SK-N-SH (cell line): ENCODE results near the gene BAZ1A. TPM values are rescaled to one million over a fixed set of nuclear protein-coding genes. Genes with fewer than 3 reads are reported as not detected.
A peak's percentile ranks its signal among the peaks of the same experiment; 100 is the strongest.

Experiments
- CTCF ChIA-PET: fragments of 300-600, 350-600 bp; formaldehyde crosslinking; extraction: SDS; loops from one replicate; lab custom pipeline; 2021; lab: Yijun Ruan, JAX
- POLR2A ChIA-PET: fragments of 350-600 bp; sonication (Branson Sonifier 250); formaldehyde crosslinking; extraction: SDS; loops from one replicate; lab custom pipeline; 2020; ENCODE audit warnings: antibody characterized with exemption, inconsistent platforms; lab: Yijun Ruan, JAX
- DNase-seq: peaks from one replicate; pipeline ENCODE4 v3.0.0; 2012
- H2AFZ ChIP-seq: fragments of 200-600 bp; sonication (generic); 2 replicates; pipeline ENCODE4 v1.8.1; 2016; ENCODE audit warnings: antibody characterized with exemption, mild to moderate bottlenecking, low read depth
- H3F3A ChIP-seq: fragments of 200-600 bp; sonication (generic); replicated peaks from 2 replicates; pipeline ENCODE3; 2016; ENCODE audit warnings: antibody characterized with exemption, mild to moderate bottlenecking; ENCODE audit not compliant: insufficient read depth
- H3K27ac ChIP-seq, 2 experiments: fragments of 200-500 bp in 1 of 2; fragments of 200-600 bp in 1 of 2; sonication (Bioruptor generic) in 1 of 2; sonication (generic), shearing (Covaris generic) in 1 of 2; 2 replicates each; pipeline versions ENCODE4 v1.5.1 to v1.6.1; 2014 to 2016; ENCODE audit warnings: low read depth in 2 of 2, inconsistent platforms in 1 of 2, low read length in 1 of 2, mild to moderate bottlenecking in 1 of 2, mixed read lengths in 1 of 2
- H3K27me3 ChIP-seq: fragments of 200-600 bp; sonication (generic), shearing (Covaris generic); 2 replicates; pipeline ENCODE4 v1.6.1; 2016; ENCODE audit warnings: mixed run types; ENCODE audit not compliant: insufficient read depth
- H3K36me3 ChIP-seq, 2 experiments: fragments of 200-500 bp in 1 of 2; fragments of 200-600 bp in 1 of 2; sonication (Bioruptor generic) in 1 of 2; sonication (generic) in 1 of 2; replicated peaks in 1 of 2; 2 replicates each; pipeline versions ENCODE3 to v1.5.1; 2014 to 2016; ENCODE audit warnings: low read length in 1 of 2, mild to moderate bottlenecking in 1 of 2; ENCODE audit not compliant: insufficient read depth in 2 of 2, control insufficient read depth in 1 of 2
- H3K4me1 ChIP-seq, 2 experiments: fragments of 200-500 bp in 1 of 2; fragments of 200-600 bp in 1 of 2; sonication (Bioruptor generic) in 1 of 2; sonication (generic), shearing (Covaris generic) in 1 of 2; 2 replicates each; pipeline versions ENCODE4 v1.5.1 to v1.6.1; 2014 to 2016; ENCODE audit warnings: low read depth in 1 of 2, low read length in 1 of 2, mixed run types in 1 of 2; ENCODE audit not compliant: insufficient read depth in 2 of 2, control insufficient read depth in 1 of 2
- H3K4me2 ChIP-seq: fragments of 200-600 bp; sonication (generic), shearing (Covaris generic); 2 replicates; pipeline ENCODE4 v1.6.1; 2017; ENCODE audit warnings: mixed run types
- H3K4me3 ChIP-seq, 2 experiments: fragments of 200-500 bp in 1 of 2; fragments of 200-600 bp in 1 of 2; sonication (Bioruptor generic) in 1 of 2; sonication (generic), shearing (Covaris generic) in 1 of 2; 2 replicates each; pipeline versions ENCODE4 v1.5.1 to v1.8.1; 2014 to 2016; ENCODE audit warnings: low read depth in 2 of 2, inconsistent platforms in 1 of 2, low read length in 1 of 2, mild to moderate bottlenecking in 1 of 2, mixed read lengths in 1 of 2, moderate library complexity in 1 of 2
- H3K79me2 ChIP-seq: fragments of 200-600 bp; sonication (generic); 2 replicates; pipeline ENCODE4 v1.8.1; 2017; ENCODE audit warnings: mild to moderate bottlenecking; ENCODE audit not compliant: insufficient read depth
- H3K9ac ChIP-seq: fragments of 200-600 bp; sonication (generic); 2 replicates; pipeline ENCODE4 v1.6.1; 2017; ENCODE audit warnings: mixed run types
- H3K9me2 ChIP-seq: fragments of 200-600 bp; sonication (generic); 2 replicates; pipeline ENCODE4 v1.6.1; 2017; ENCODE audit warnings: mixed run types
- H3K9me3 ChIP-seq: fragments of 200-600 bp; sonication (generic); 2 replicates; pipeline ENCODE4 v1.6.1; 2017; ENCODE audit warnings: mixed run types, mild to moderate bottlenecking, moderate library complexity
- H4K20me1 ChIP-seq: fragments of 200-600 bp; sonication (generic); 2 replicates; pipeline ENCODE4 v1.6.1; 2017; ENCODE audit warnings: mild to moderate bottlenecking, mixed run types; ENCODE audit not compliant: insufficient read depth
- CHD2 ChIP-seq: fragments of 150-350 bp; IDR thresholded peaks from 2 replicates; pipeline ENCODE4 v1.6.1; 2018; ENCODE audit warnings: low read length; ENCODE audit not compliant: partially characterized antibody
- ELF1 ChIP-seq: IDR thresholded peaks from 2 replicates; pipeline ENCODE4 v1.4.0; 2012
- EP300 ChIP-seq, 2 experiments: IDR thresholded peaks; 2 replicates each; pipeline versions ENCODE4 v1.4.0 to v1.6.1; 2012; ENCODE audit warnings: borderline replicate concordance in 1 of 2, low read depth in 1 of 2, low read length in 1 of 2
- FOSL2 ChIP-seq: IDR thresholded peaks from 2 replicates; pipeline ENCODE4 v1.4.0; 2012; ENCODE audit warnings: low read depth, mild to moderate bottlenecking, moderate library complexity, borderline replicate concordance
- FOXJ3 ChIP-seq: sonication (generic); formaldehyde crosslinking; IDR thresholded peaks from 2 replicates; pipeline ENCODE4 v1.5.1; 2020; ENCODE audit warnings: mild to moderate bottlenecking, missing genetic modification reagents
- FOXM1 ChIP-seq: IDR thresholded peaks from 2 replicates; pipeline ENCODE4 v1.4.0; 2012; ENCODE audit warnings: low read depth, mild to moderate bottlenecking
- GABPA ChIP-seq: IDR thresholded peaks from 2 replicates; pipeline ENCODE4 v1.4.0; 2012; ENCODE audit warnings: low read depth, mild to moderate bottlenecking
- GATA2 ChIP-seq: sonication (generic); formaldehyde crosslinking; IDR thresholded peaks from 2 replicates; pipeline ENCODE4 v1.5.0; 2020; ENCODE audit warnings: mild to moderate bottlenecking, missing genetic modification reagents
- JUND ChIP-seq: IDR thresholded peaks from 2 replicates; pipeline ENCODE4 v1.4.0; 2012
- MAX ChIP-seq: IDR thresholded peaks from 2 replicates; pipeline ENCODE4 v1.4.0; 2012; ENCODE audit warnings: low read depth
- MEF2A ChIP-seq: IDR thresholded peaks from 2 replicates; pipeline ENCODE4 v1.4.0; 2012; ENCODE audit warnings: low read depth, borderline replicate concordance
- MXI1 ChIP-seq: IDR thresholded peaks from 2 replicates; pipeline ENCODE4 v1.6.1; 2012; ENCODE audit warnings: mild to moderate bottlenecking, low read depth, low read length, improper control_type of control experiment
- NFIC ChIP-seq: IDR thresholded peaks from 2 replicates; pipeline ENCODE4 v1.4.0; 2012; ENCODE audit warnings: borderline replicate concordance
- NRF1 ChIP-seq: IDR thresholded peaks from 2 replicates; pipeline ENCODE4 v1.6.1; 2012; ENCODE audit warnings: low read depth, mild to moderate bottlenecking, low read length
- POLR2AphosphoS5 ChIP-seq: IDR thresholded peaks from 2 replicates; pipeline ENCODE4 v1.6.1; 2012; ENCODE audit warnings: low read depth, low read length
- RAD21 ChIP-seq: IDR thresholded peaks from 2 replicates; pipeline ENCODE4 v1.6.1; 2012; ENCODE audit warnings: mild to moderate bottlenecking, low read length
- RCOR1 ChIP-seq: fragments of 150-350 bp; IDR thresholded peaks from 2 replicates; pipeline ENCODE4 v1.6.1; 2017; ENCODE audit warnings: antibody characterized with exemption, low read length
- REST ChIP-seq: IDR thresholded peaks from 2 replicates; pipeline ENCODE4 v1.6.1; 2012; ENCODE audit warnings: mild to moderate bottlenecking, low read depth, low read length, moderate library complexity
- RFX5 ChIP-seq: IDR thresholded peaks from 2 replicates; pipeline ENCODE4 v1.6.1; 2012; ENCODE audit warnings: mild to moderate bottlenecking, improper control_type of control experiment, low read length
- RXRA ChIP-seq: IDR thresholded peaks from 2 replicates; pipeline ENCODE4 v1.4.0; 2012; ENCODE audit warnings: low read depth, mild to moderate bottlenecking, borderline replicate concordance
- SMC3 ChIP-seq: IDR thresholded peaks from 2 replicates; pipeline ENCODE4 v1.6.1; 2012; ENCODE audit warnings: low read depth, low read length, improper control_type of control experiment
- TAF1 ChIP-seq: IDR thresholded peaks from 2 replicates; pipeline ENCODE4 v1.6.1; 2012; ENCODE audit warnings: low read depth, mild to moderate bottlenecking, low read length, moderate library complexity, borderline replicate concordance
- TCF12 ChIP-seq: IDR thresholded peaks from 2 replicates; pipeline ENCODE4 v1.4.0; 2012
- TEAD4 ChIP-seq: IDR thresholded peaks from 2 replicates; pipeline ENCODE4 v1.4.0; 2012; ENCODE audit warnings: mild to moderate bottlenecking, borderline replicate concordance; ENCODE audit not compliant: insufficient read depth
- USF2 ChIP-seq: fragments of 150-350 bp; IDR thresholded peaks from 2 replicates; pipeline ENCODE4 v1.6.1; 2017; ENCODE audit warnings: antibody characterized with exemption, low read length, low read depth, borderline replicate concordance
- WGBS: methylation state at CpG from one replicate; pipeline ENCODE4 v1.1.6; 2017; ENCODE audit warnings: low lambda C conversion rate; 5-methylcytosine and 5-hydroxymethylcytosine counted together
- polyA plus RNA-seq, 3 experiments: library from polyadenylated mRNA; depleted of rRNA; stranded (reverse); fragments of >200 nt; gene quantifications; 2 replicates each; pipeline ENCODE4 v1.2.3, GENCODE V29; 2012
- TF ChIP-seq, protein P1 (sequence below): IDR thresholded peaks from 2 replicates; pipeline ENCODE4 v1.4.0; 2012; ENCODE audit warnings: low read depth, borderline replicate concordance
- TF ChIP-seq, protein P2 (sequence below): fragments of 200-600 bp; sonication (generic); IDR thresholded peaks from 2 replicates; pipeline ENCODE4 v1.6.1; 2017; ENCODE audit warnings: antibody characterized with exemption, mild to moderate bottlenecking, moderate library complexity

Gene BAZ1A
- polyA plus RNA-seq, 1 of the 3 experiments (the other 2 are of a cell fraction), result 17.4 TPM

GRCh38 chr14:34711169-34711568, 164.0 kb downstream of the BAZ1A start:
- WGBS, result 15% methylated on average over 3 of the region's 3 CpGs
- H3K27me3 ChIP-seq, result no peaks in the 10 kb centered on the region
- H3K27ac ChIP-seq, result peak overlapping the region; percentile 81 to 90
- H3K36me3 ChIP-seq, result peaks cover 15 to 25% of the 10 kb centered on the region in 2 experiments
- no peak overlapping the region for H2AFZ ChIP-seq
- peaks cover 63% of the 10 kb centered on the region for H3K79me2 ChIP-seq
- DNase-seq, result peak; percentile 59
- H3K4me1 ChIP-seq, result peaks cover 24 to 27% of the 10 kb centered on the region in 2 experiments
- peaks cover 58% of the 10 kb centered on the region for H3F3A ChIP-seq
- H3K9me3 ChIP-seq, result no peaks in the 10 kb centered on the region
- H3K9ac ChIP-seq, result peak overlapping the region; percentile 51; the same call in 1 of the 2 replicates
- H3K4me3 ChIP-seq, result peak overlapping the region in 1 of 2 experiments; percentile 24; a peak in 2 of 4 replicates
- ChIA-PET CTCF (interaction anchor here (0.9 to 5.5 kb wide), 3 partner anchors 12 to 56 kb away, joined by 3 to 56 read pairs (median 7); no protein-coding TSS in a partner anchor), POLR2A (no interaction called here)
- 0 out of 2 replicates have a peak, but pooled peaks cover 3% of the 10 kb centered on the region for H4K20me1 ChIP-seq
- no peaks in the 10 kb centered on the region for H3K9me2 ChIP-seq
- H3K4me2 ChIP-seq, result peak overlapping the region; percentile 69
- TF ChIP-seq MAX, result peak; percentile 89
- no peak for TF ChIP-seq ELF1
- peak; percentile 66 for TF ChIP-seq POLR2AphosphoS5
- TF ChIP-seq NRF1, result no peak
- no peak for TF ChIP-seq SMC3
- TF ChIP-seq TEAD4, result peak; percentile 74; the same call in 1 of the 2 replicates
- TF ChIP-seq, protein P1, sequence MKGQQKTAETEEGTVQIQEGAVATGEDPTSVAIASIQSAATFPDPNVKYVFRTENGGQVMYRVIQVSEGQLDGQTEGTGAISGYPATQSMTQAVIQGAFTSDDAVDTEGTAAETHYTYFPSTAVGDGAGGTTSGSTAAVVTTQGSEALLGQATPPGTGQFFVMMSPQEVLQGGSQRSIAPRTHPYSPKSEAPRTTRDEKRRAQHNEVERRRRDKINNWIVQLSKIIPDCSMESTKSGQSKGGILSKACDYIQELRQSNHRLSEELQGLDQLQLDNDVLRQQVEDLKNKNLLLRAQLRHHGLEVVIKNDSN, result no peak
- peak; percentile 81; the same call in 1 of the 2 replicates for TF ChIP-seq MXI1
- no peak for TF ChIP-seq RAD21
- TF ChIP-seq RCOR1, result no peak
- peak; percentile 98 for TF ChIP-seq MEF2A
- TF ChIP-seq USF2, result no peak
- peak; percentile 10 to 61; a peak in 1 of 4 replicates for TF ChIP-seq EP300 (IDR thresholded peaks at IDR 0.05; ENCODE audit: borderline replicate concordance in 1 of 2, low read depth in 1 of 2, low read length in 1 of 2)
- no peak for TF ChIP-seq REST
- peak; percentile 87 for TF ChIP-seq NFIC
- no peak; the same call in 1 of the 2 replicates for TF ChIP-seq FOXM1
- TF ChIP-seq RFX5, result no peak
- no peak for TF ChIP-seq RXRA
- no peak for TF ChIP-seq TAF1
- peak; percentile 86 for TF ChIP-seq TCF12
- peak; percentile 67 for TF ChIP-seq JUND
- TF ChIP-seq FOSL2, result peak; percentile 61; the same call in 1 of the 2 replicates
- no peak for TF ChIP-seq FOXJ3 (CRISPR knock-in tag)
- TF ChIP-seq GABPA, result no peak
- TF ChIP-seq, protein P2, sequence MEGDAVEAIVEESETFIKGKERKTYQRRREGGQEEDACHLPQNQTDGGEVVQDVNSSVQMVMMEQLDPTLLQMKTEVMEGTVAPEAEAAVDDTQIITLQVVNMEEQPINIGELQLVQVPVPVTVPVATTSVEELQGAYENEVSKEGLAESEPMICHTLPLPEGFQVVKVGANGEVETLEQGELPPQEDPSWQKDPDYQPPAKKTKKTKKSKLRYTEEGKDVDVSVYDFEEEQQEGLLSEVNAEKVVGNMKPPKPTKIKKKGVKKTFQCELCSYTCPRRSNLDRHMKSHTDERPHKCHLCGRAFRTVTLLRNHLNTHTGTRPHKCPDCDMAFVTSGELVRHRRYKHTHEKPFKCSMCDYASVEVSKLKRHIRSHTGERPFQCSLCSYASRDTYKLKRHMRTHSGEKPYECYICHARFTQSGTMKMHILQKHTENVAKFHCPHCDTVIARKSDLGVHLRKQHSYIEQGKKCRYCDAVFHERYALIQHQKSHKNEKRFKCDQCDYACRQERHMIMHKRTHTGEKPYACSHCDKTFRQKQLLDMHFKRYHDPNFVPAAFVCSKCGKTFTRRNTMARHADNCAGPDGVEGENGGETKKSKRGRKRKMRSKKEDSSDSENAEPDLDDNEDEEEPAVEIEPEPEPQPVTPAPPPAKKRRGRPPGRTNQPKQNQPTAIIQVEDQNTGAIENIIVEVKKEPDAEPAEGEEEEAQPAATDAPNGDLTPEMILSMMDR, result no peak
- TF ChIP-seq GATA2, result no peak
- TF ChIP-seq CHD2, result no peak
